A549 (cell line): Measurements from ENCODE around the gene GLIPR1.

Experiments
- CTCF ChIP-seq: fragments of >200 bp; sonication (Bioruptor Twin); formaldehyde crosslinking; IDR thresholded peaks from 3 replicates; pipeline ENCODE4 v1.5.1; 2016
- FOXS1 ChIP-seq: fragments of 250-450 bp; sonication (Bioruptor Pico); IDR thresholded peaks from 2 replicates; pipeline ENCODE4 v1.5.0; 2020; ENCODE audit warnings: mild to moderate bottlenecking, moderate library complexity
- JUN ChIP-seq, 2 experiments: fragments of >200 bp; sonication (Bioruptor Twin); formaldehyde crosslinking; IDR thresholded peaks; 2 replicates in 1 of 2; 3 replicates in 1 of 2; pipeline ENCODE4 v1.6.1; 2016 to 2017
- PBX3 ChIP-seq: IDR thresholded peaks from 2 replicates; pipeline ENCODE4 v1.6.1; 2012
- POLR2A ChIP-seq: IDR thresholded peaks from 2 replicates; pipeline ENCODE4 v1.6.1; 2012; ENCODE audit warnings: mild to moderate bottlenecking, low read length
- POLR2AphosphoS2 ChIP-seq: conservative IDR thresholded peaks from 2 replicates; pipeline ENCODE4 v1.6.1; 2012; ENCODE audit warnings: low read length, improper control_type of control experiment, inconsistent platforms
- RAD21 ChIP-seq, 2 experiments: fragments of >200 bp in 1 of 2; sonication (Bioruptor Twin) in 1 of 2; formaldehyde crosslinking in 1 of 2; IDR thresholded peaks in 1 of 2; conservative IDR thresholded peaks in 1 of 2; 2 replicates in 1 of 2; 3 replicates in 1 of 2; pipeline ENCODE4 v1.6.1; 2012 to 2018; ENCODE audit warnings: inconsistent platforms in 1 of 2
- SMC3 ChIP-seq: fragments of >200 bp; sonication (Bioruptor Twin); formaldehyde crosslinking; IDR thresholded peaks from 3 replicates; pipeline ENCODE4 v1.6.1; 2018; ENCODE audit warnings: inconsistent platforms
- ZSCAN20 ChIP-seq: fragments of 250-450 bp; sonication (Bioruptor Pico); IDR thresholded peaks from 2 replicates; pipeline ENCODE4 v1.8.0; 2022; ENCODE audit warnings: mild to moderate bottlenecking, moderate library complexity

GRCh38 chr12:75446857-75447256 lies 33.7 kb upstream of the GLIPR1 start:
- TF ChIP-seq FOXS1 (CRISPR knock-in tag) (no peak), CTCF (no peak), PBX3 (no peak), POLR2A (no peak), RAD21 (conservative IDR thresholded peaks at IDR 0.05 in 1 of 2, IDR thresholded peaks at IDR 0.05 in 1 of 2) (no peak), JUN (IDR thresholded peaks at IDR 0.05) (no peak), POLR2AphosphoS2 (no peak), ZSCAN20 (CRISPR knock-in tag) (no peak), SMC3 (no peak)
